GM20431 (cell line): Measurements from ENCODE around the gene ABR.
"Not testable (repeated sequence)": the region's sequence is repeated elsewhere in the genome, so short reads cannot be mapped to it uniquely, and the experiment has no call there.

Source experiments
- in situ Hi-C: fragments of 300-500 bp; cut with MseI, MboI; formaldehyde crosslinking; loops from one replicate; pipeline ENCODE4 v1.15.0; 2020; ENCODE audit warnings: low sequenced_read_pairs; ENCODE audit not compliant: unreplicated experiment

ABR gene

GRCh38 chr17:1203111-1203966 lies 23.6 kb upstream of the ABR start:
- in situ Hi-C loops, result no loop called here

GRCh38 chr17:1202291-1202690 lies 22.5 kb upstream of the ABR start:
- in situ Hi-C loops, result no loop called here

GRCh38 chr17:1201132-1201702 lies 21.4 kb upstream of the ABR start:
- in situ Hi-C loops, result no loop called here

GRCh38 chr17:1199271-1199743 lies 19.5 kb upstream of the ABR start:
- in situ Hi-C loops, result not testable (repeated sequence)

- in situ Hi-C loops, result no loop called here
Observed at GRCh38 chr17:1197781-1198490, 18.2 kb upstream of the ABR start.

GRCh38 chr17:1197379-1197778 lies 17.6 kb upstream of the ABR start:
- in situ Hi-C loops, result no loop called here

- in situ Hi-C loops, result no loop called here
Observed at GRCh38 chr17:1196946-1197345, 17.2 kb upstream of the ABR start.

GRCh38 chr17:1192911-1193699 lies 13.3 kb upstream of the ABR start:
- in situ Hi-C loops, result no loop called here

- in situ Hi-C loops, result no loop called here
Observed at GRCh38 chr17:1190751-1191331, 11.1 kb upstream of the ABR start.

GRCh38 chr17:1188812-1189504 lies 9.2 kb upstream of the ABR start:
- in situ Hi-C loops, result no loop called here

GRCh38 chr17:1186923-1187771 lies 7.4 kb upstream of the ABR start:
- in situ Hi-C loops, result no loop called here

- in situ Hi-C loops, result no loop called here
Observed at GRCh38 chr17:1186214-1186820, 6.5 kb upstream of the ABR start.

- in situ Hi-C loops, result no loop called here
Observed at GRCh38 chr17:1183171-1183873, 3.5 kb upstream of the ABR start.

- in situ Hi-C loops, result no loop called here
Observed at GRCh38 chr17:1182811-1183170, 3.0 kb upstream of the ABR start.

- in situ Hi-C loops, result no loop called here
Observed at GRCh38 chr17:1181753-1182137, 2.0 kb upstream of the ABR start.

GRCh38 chr17:1180958-1181752 lies 1.4 kb upstream of the ABR start:
- in situ Hi-C loops, result no loop called here
